ENCODE results near the gene AKAP6. TPM values are rescaled to one million over a fixed set of nuclear protein-coding genes. Genes with fewer than 3 reads are reported as not detected.

Gene AKAP6
- total RNA-seq, 1 experiment from 2014 or later: 1.9 TPM

DNA sequence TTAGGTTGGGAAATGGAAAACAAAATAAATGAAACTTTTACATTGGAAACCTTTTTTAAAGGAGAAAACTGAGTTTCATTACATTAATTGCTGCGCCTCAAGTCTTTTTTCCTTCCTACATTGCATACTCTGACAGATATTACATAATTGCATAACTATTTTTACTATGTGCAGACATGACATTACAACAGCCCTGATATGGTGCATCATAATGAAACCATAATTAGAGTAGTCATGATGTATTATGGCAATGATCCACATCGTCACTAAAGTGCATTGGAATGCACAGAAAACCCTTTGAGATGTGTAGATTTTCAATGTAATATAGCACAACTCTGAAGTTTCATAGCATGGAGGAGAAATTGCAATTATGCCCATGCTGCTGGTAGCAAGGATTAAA, 391.8 kb downstream of the AKAP6 start:
- Histone ChIP-seq H3K4me3 (replicated peaks in 1 of 2; ENCODE audit: low read depth in 1 of 2, low read length in 2 of 2) (no peak overlapping the region), H3K4me2 (ENCODE audit: low read length) (no peak overlapping the region), H3K9me2 (ENCODE audit: insufficient read depth) (no peaks in the 10 kb centered on the region), H3K4me1 (ENCODE audit: control insufficient read depth in 1 of 2, insufficient read depth in 2 of 2, low read length in 2 of 2) (no peaks in the 10 kb centered on the region), H3K27me3 (ENCODE audit: insufficient read depth, low read length) (no peaks in the 10 kb centered on the region), H2AFZ (ENCODE audit: low read depth, low read length, poor library complexity, severe bottlenecking) (no peak overlapping the region), H3K9me3 (ENCODE audit: control insufficient read depth in 1 of 2, insufficient read depth in 1 of 2, low read depth in 1 of 2, low read length in 2 of 2) (no peaks in the 10 kb centered on the region), H3K36me3 (ENCODE audit: control insufficient read depth in 1 of 2, insufficient read depth in 2 of 2, low read length in 2 of 2) (no peaks in the 10 kb centered on the region), H3K79me2 (ENCODE audit: insufficient read depth, low read length) (no peaks in the 10 kb centered on the region), H3K9ac (ENCODE audit: low read length) (no peak overlapping the region), H3K27ac (ENCODE audit: low read depth, low read length) (no peak overlapping the region), H4K20me1 (ENCODE audit: insufficient read depth) (no peaks in the 10 kb centered on the region)
- DNase-seq (ENCODE audit: low read depth, low spot score) (no peak), ATAC-seq (no peak)
- ChIA-PET CTCF (no interaction called here), RAD21 (ENCODE audit: low non-redundant PET in 1 of 2, low total read pairs in 2 of 2, uncharacterized antibody in 2 of 2, unreplicated experiment in 2 of 2) (no interaction called here), POLR2A (no interaction called here)
- TF ChIP-seq CEBPB (IDR thresholded peaks at IDR 0.05; ENCODE audit: low read depth): no peak
- intact Hi-C loops (cut with micrococcal nuclease): no loop called here
- BruUV-seq (replicated peaks): no TSS peak

DNA sequence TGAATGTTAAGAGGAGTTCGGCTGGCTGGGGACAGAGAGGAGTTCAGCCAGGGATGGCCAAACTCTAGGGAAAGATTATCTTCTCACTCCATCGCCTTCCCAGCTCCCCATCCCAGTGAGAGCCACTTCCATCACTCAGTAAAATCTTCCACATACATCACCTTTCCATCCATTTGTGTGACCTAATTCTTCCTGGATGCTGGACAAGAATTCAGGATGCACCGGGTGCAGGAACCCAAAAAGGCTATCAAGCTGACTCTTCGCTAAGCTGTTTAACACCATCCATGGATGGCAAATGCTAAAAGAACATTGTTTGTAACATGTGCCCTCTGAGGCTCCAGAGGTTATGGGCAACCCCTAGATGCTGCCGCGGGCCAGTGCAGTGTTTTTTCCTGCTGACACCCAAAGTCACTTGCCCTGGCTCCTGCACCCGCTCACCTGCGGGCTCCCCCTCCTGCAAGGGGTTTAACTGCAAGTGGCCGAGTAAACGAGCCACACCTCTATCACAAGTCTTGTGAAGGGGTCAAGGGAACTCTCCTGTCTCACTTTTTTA, 393.6 kb downstream of the AKAP6 start:
- Histone ChIP-seq H3K4me3 (replicated peaks in 1 of 2; ENCODE audit: low read depth in 1 of 2, low read length in 2 of 2) (no peak overlapping the region), H2AFZ (ENCODE audit: low read depth, low read length, poor library complexity, severe bottlenecking) (no peak overlapping the region), H3K36me3 (ENCODE audit: control insufficient read depth in 1 of 2, insufficient read depth in 2 of 2, low read length in 2 of 2) (no peaks in the 10 kb centered on the region), H3K9me3 (ENCODE audit: control insufficient read depth in 1 of 2, insufficient read depth in 1 of 2, low read depth in 1 of 2, low read length in 2 of 2) (no peaks in the 10 kb centered on the region), H3K79me2 (ENCODE audit: insufficient read depth, low read length) (no peaks in the 10 kb centered on the region), H4K20me1 (ENCODE audit: insufficient read depth) (no peaks in the 10 kb centered on the region), H3K9ac (ENCODE audit: low read length) (no peak overlapping the region), H3K27ac (ENCODE audit: low read depth, low read length) (no peak overlapping the region), H3K4me1 (ENCODE audit: control insufficient read depth in 1 of 2, insufficient read depth in 2 of 2, low read length in 2 of 2) (no peaks in the 10 kb centered on the region), H3K27me3 (ENCODE audit: insufficient read depth, low read length) (0 out of 2 replicates have a peak, but pooled peaks cover 4% of the 10 kb centered on the region), H3K4me2 (ENCODE audit: low read length) (no peak overlapping the region), H3K9me2 (ENCODE audit: insufficient read depth) (no peaks in the 10 kb centered on the region)
- ATAC-seq (no peak), DNase-seq (ENCODE audit: low read depth, low spot score) (no peak)
- intact Hi-C loops (cut with micrococcal nuclease): no loop called here
- ChIA-PET RAD21 (ENCODE audit: low non-redundant PET in 1 of 2, low total read pairs in 2 of 2, uncharacterized antibody in 2 of 2, unreplicated experiment in 2 of 2) (no interaction called here), POLR2A (no interaction called here), CTCF (no interaction called here)
- BruUV-seq (replicated peaks): no TSS peak
- no peak for TF ChIP-seq CEBPB (IDR thresholded peaks at IDR 0.05; ENCODE audit: low read depth)
- TF ChIP-seq POLR2AphosphoS5 (IDR thresholded peaks at IDR 0.05; ENCODE audit: low read depth, low read length): no peak
- TF ChIP-seq, protein P1, sequence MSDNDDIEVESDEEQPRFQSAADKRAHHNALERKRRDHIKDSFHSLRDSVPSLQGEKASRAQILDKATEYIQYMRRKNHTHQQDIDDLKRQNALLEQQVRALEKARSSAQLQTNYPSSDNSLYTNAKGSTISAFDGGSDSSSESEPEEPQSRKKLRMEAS (IDR thresholded peaks at IDR 0.05): no peak
- no peak for TF ChIP-seq JUND (IDR thresholded peaks at IDR 0.05)
- TF ChIP-seq ZNF274 (IDR thresholded peaks at IDR 0.05; ENCODE audit: low read depth, low read length): no peak
- no peak for TF ChIP-seq RAD21 (IDR thresholded peaks at IDR 0.05; ENCODE audit: low read depth)
